D721Med (cell line): ENCODE data around the gene BTRC.
"Not testable (repeated sequence)": the region's sequence is repeated elsewhere in the genome, so short reads cannot be mapped to it uniquely, and the experiment has no call there.

Experiments used
- DNase-seq: peaks from one replicate; pipeline ENCODE4 v3.0.0; 2011; ENCODE audit warnings: low spot score; ENCODE audit not compliant: insufficient read length
- FAIRE-seq: peaks from 2 replicates; lab custom pipeline; 2011; peaks lifted over from hg19 to GRCh38; lab: Jason Lieb, UNC
- TF ChIP-seq, protein P1 (sequence below): IDR thresholded peaks from 2 replicates; pipeline ENCODE4 v1.5.1; 2012; ENCODE audit warnings: mild to moderate bottlenecking, control low read depth; ENCODE audit not compliant: insufficient read depth; ENCODE audit errors: missing control alignments

BTRC gene

DNA sequence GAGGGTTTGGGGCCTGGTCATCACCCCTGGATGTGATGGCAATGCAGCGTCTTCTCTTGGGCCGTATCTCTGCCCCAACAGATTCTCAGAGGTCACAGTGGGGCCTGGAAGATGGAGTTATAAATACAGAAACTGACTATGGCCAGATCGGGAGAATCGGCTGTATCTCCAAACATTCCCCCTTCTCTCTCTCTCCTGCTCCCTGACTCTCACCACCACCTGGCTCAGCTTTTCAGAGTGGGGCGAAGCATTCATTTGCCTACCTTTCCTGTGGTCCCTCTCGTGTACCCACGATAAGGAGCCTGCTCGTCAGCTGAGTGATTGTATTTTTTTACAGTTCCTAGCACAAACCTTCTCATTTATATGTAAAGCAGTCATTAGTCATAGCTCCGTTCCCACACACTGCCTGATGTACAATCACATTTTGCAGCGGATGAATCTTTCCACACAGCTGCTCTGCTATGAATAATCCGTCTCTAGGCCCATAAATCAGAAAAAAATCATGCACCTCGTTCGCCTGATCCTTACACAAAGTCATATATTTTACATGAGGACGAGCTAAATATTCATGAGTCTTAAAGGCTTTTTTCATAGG is 23.2 kb upstream of the BTRC start:
- TF ChIP-seq, protein P1, sequence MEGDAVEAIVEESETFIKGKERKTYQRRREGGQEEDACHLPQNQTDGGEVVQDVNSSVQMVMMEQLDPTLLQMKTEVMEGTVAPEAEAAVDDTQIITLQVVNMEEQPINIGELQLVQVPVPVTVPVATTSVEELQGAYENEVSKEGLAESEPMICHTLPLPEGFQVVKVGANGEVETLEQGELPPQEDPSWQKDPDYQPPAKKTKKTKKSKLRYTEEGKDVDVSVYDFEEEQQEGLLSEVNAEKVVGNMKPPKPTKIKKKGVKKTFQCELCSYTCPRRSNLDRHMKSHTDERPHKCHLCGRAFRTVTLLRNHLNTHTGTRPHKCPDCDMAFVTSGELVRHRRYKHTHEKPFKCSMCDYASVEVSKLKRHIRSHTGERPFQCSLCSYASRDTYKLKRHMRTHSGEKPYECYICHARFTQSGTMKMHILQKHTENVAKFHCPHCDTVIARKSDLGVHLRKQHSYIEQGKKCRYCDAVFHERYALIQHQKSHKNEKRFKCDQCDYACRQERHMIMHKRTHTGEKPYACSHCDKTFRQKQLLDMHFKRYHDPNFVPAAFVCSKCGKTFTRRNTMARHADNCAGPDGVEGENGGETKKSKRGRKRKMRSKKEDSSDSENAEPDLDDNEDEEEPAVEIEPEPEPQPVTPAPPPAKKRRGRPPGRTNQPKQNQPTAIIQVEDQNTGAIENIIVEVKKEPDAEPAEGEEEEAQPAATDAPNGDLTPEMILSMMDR: no peak
- DNase-seq: no peak

DNA sequence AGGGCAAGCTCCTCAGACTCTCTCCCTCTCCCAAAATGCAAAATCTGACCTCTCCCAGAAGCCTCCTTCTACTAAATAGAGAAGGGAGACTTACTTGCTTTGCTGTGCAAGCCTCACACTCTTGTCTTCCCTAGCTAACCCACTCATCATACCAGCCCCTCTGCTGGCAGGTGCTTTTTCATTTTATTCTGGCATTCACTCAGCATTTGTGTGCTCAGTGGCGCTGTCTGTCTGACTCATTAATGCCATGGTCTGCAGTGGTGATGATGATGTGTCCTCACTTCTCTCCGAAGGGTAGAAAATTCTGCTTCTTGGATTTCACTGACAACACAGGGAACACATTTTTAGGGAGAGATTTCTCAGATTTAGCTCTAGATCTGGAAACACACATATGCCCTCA is 22.0 kb upstream of the BTRC start:
- no peak for FAIRE-seq
- TF ChIP-seq, protein P1: no peak
- DNase-seq: no peak

More for the DNA sequence above, 23.2 kb upstream of the BTRC start:
- FAIRE-seq: no peak

DNA sequence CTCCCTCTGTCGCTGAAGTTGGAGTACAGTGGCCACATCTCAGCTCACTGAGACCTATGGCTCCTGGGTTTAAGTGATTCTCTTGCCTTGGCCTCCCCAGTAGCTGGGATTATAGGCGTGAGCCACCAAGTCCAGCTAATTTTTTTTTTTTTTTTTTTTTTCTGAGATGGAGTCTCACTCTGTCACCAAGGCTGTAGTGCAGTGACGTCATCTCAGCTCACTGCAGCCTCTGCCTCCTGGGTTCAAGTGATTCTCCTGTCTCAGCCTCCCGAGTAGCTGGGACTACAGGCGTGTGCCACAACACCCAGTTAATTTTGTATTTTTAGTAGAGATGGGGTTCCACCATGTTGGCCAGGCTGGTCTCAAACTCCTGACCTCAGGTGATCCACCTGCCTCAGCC is 19.7 kb upstream of the BTRC start:
- FAIRE-seq, DNase-seq: not testable (repeated sequence)

DNA sequence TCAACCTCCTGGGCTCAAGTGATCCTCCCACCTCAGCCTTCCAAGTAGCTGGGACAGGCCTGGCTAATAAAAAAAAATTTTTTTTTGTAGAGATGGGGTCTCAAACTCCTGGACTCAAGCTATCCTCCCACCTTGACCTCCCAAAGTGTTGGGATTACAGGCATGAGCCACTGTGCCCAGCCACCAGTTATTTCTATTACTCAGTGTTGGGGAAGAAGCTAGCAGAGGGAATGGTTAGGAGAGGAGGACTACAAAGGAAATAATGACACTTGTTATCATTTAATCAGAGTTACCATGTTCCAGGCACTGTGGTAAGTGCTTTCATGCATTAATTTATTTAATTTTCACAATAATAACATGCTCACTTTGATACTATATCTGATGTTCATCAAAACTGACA is 17.6 kb upstream of the BTRC start:
- no peak for FAIRE-seq
- no peak for DNase-seq
- TF ChIP-seq, protein P1: no peak

DNA sequence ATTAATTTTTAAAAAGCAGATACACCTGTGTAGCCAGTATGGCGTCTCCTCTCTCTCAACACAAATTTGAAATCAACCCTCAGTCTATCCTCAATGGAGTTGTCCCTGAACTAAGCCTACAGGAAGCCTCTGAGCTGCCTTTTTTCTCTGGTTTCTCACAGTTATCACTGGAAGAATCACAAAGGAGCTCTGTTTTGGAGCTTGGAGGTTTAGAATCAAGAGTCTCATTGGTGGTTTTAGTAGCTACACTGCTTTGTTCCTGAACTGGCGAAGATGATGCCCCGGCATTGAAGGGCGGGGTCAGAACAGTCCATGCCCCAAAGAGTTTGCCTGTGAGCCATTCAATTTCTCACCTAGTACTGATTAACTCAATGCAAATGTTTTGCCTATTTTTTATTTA is 16.1 kb upstream of the BTRC start:
- FAIRE-seq: no peak
- TF ChIP-seq, protein P1: no peak
- DNase-seq: no peak

DNA sequence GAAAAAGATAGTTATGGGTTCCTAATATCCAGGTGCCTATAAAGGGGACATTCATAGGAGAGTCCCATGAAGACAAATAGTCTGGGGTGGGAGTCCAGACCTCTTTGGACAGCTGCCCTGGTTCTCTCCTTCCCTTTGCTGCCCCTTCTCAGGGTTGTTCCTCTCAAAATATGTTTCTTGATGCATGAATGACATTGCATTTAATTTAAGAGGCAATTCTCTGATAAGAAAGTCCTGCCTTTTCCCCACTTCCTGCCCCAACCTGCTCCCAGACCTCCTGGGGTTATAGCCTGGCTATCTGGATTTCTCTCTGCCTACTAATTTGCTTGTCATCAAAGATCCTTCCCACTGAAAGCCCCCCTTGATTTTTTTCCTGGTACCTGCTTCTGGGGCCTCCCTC is 12.5 kb upstream of the BTRC start:
- TF ChIP-seq, protein P1: no peak
- FAIRE-seq: no peak
- no peak for DNase-seq

DNA sequence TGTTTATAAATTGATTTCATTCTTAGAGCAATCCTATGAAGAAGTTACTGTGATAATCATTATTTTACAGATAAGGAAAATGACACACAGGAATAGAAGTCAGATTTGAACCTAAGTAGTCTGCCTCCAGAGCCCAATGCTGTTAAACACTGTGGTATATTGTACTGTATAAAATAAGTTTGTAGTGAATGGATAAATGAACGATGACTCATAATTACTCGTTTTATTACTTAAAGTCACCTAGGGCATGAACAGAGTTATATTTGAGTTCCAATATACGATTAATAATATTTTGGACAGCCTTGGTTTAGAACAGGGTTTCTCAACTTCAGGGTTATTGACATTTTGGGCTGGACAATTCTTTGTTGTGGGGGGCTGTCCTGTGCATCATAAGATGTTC is 7.8 kb upstream of the BTRC start:
- DNase-seq (no peak), FAIRE-seq (no peak)
- TF ChIP-seq, protein P1: no peak

DNA sequence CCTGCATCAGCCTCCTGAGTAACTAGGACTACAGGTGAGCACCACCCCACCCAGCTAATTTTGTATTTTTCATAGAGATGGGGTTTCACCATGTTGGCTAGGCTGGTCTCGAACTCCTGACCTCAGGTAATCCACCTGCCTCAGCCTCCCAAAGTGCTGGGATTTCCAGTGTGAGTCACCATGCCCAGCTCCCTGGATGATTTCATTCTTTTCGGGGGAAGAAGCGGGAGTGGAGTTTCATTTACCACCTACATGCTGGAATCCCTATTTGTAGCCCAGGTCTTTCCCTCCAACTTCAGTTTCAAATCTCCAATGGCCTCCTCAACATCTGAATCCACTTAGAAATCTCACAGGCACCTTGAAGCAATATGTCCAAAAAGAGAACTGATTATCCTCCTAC is 2.9 kb upstream of the BTRC start:
- FAIRE-seq (no peak), DNase-seq (no peak)
- TF ChIP-seq, protein P1: no peak
